ENCODE results near the gene ZNF385C. TPM values are rescaled to one million over a fixed set of nuclear protein-coding genes. Genes with fewer than 3 reads are reported as not detected.

The ZNF385C gene
- total and polyA plus RNA-seq, 2 donors (not counting 1 experiment from before 2014, with no cell fraction given), result 0.33 to 1.1 TPM

DNA sequence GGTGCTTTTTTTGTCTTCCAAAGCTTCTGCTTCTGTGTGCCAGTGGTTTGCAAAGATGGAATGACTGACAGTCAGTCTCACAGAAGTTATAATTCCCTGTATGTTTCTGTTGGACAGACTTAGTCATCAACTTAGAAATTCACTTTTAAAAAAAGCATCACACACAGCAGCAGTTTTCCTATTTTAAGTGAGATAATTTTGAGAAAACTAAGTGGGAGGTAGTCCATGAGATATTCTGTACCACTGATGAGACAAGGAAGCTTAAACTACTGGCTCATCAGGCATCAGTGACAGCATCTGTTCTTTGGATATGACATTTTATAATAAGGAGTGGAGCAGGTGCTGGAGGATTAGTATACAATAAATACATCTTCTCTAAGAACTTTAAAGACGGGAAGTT lies 111.6 kb downstream of the ZNF385C start:
- WGBS (ENCODE audit: insufficient coverage), result no CpG with 5 or more reads among the region's 1 CpG
- Histone ChIP-seq H2AFZ (ENCODE audit: insufficient read depth, low read depth, low read length, poor library complexity, severe bottlenecking) (no peak overlapping the region), H3K27ac (ENCODE audit: low read length in 2 of 2) (no peak overlapping the region), H3K79me2 (ENCODE audit: control insufficient read depth, insufficient read depth, low read length) (no peaks in the 10 kb centered on the region), H3K4me2 (replicated peaks; ENCODE audit: low read depth, low read length, poor library complexity, severe bottlenecking) (no peak overlapping the region), H3K36me3 (replicated peaks in 1 of 2; ENCODE audit: control extremely low read depth in 1 of 2, control insufficient read depth in 1 of 2, extremely low read depth in 1 of 2, insufficient read depth in 2 of 2, low read length in 1 of 2) (peaks cover 12 to 72% of the 10 kb centered on the region in 2 experiments), H3K9me3 (ENCODE audit: control extremely low read depth in 1 of 3, control insufficient read depth in 2 of 3, insufficient read depth in 1 of 3, low read length in 2 of 3) (no peaks in the 10 kb centered on the region), H4K20me1 (ENCODE audit: control insufficient read depth, insufficient read depth, low read length, poor library complexity, severe bottlenecking) (no peaks in the 10 kb centered on the region), H3K9ac (ENCODE audit: low read length) (no peak overlapping the region), H3K27me3 (replicated peaks in 1 of 4; ENCODE audit: control extremely low read depth in 1 of 4, control insufficient read depth in 3 of 4, insufficient read depth in 4 of 4, low read length in 3 of 4) (no peaks in the 10 kb centered on the region), H3K4me3 (ENCODE audit: control extremely low read depth in 1 of 5, extremely low read depth in 1 of 5, insufficient read depth in 1 of 5, low read depth in 2 of 5, low read length in 4 of 5) (no peak overlapping the region), H3K4me1 (ENCODE audit: control insufficient read depth in 2 of 2, insufficient read depth in 2 of 2, low read length in 2 of 2) (peaks cover 0 to 15% of the 10 kb centered on the region in 2 donors)
- Mint-ChIP-seq H3K27me3 (no peaks in the 10 kb centered on the region), H3K4me3 (no peak overlapping the region), H3K9me3 (ENCODE audit: insufficient read depth) (no peaks in the 10 kb centered on the region), H3K27ac (no peak overlapping the region), H3K4me1 (peaks cover 9% of the 10 kb centered on the region)
- ChIA-PET CTCF (interaction anchor here (0.7 kb wide), 1 partner anchor 325 kb away, joined by 4 read pairs; no protein-coding TSS in a partner anchor), POLR2A (interaction anchor here (1.1 kb wide), 1 partner anchor 13 kb away, joined by 3 read pairs; no protein-coding TSS in a partner anchor)
- TF ChIP-seq, protein P1, sequence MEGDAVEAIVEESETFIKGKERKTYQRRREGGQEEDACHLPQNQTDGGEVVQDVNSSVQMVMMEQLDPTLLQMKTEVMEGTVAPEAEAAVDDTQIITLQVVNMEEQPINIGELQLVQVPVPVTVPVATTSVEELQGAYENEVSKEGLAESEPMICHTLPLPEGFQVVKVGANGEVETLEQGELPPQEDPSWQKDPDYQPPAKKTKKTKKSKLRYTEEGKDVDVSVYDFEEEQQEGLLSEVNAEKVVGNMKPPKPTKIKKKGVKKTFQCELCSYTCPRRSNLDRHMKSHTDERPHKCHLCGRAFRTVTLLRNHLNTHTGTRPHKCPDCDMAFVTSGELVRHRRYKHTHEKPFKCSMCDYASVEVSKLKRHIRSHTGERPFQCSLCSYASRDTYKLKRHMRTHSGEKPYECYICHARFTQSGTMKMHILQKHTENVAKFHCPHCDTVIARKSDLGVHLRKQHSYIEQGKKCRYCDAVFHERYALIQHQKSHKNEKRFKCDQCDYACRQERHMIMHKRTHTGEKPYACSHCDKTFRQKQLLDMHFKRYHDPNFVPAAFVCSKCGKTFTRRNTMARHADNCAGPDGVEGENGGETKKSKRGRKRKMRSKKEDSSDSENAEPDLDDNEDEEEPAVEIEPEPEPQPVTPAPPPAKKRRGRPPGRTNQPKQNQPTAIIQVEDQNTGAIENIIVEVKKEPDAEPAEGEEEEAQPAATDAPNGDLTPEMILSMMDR (IDR thresholded peaks at IDR 0.05), result no peak
- TF ChIP-seq EZH2 (IDR thresholded peaks at IDR 0.05; ENCODE audit: borderline replicate concordance, insufficient read depth, low read depth, low read length, poor library complexity, severe bottlenecking), result no peak
- ATAC-seq (ENCODE audit: low read depth) (no peak), DNase-seq (no peak)
- intact Hi-C loops (cut with micrococcal nuclease), result no loop called here

DNA sequence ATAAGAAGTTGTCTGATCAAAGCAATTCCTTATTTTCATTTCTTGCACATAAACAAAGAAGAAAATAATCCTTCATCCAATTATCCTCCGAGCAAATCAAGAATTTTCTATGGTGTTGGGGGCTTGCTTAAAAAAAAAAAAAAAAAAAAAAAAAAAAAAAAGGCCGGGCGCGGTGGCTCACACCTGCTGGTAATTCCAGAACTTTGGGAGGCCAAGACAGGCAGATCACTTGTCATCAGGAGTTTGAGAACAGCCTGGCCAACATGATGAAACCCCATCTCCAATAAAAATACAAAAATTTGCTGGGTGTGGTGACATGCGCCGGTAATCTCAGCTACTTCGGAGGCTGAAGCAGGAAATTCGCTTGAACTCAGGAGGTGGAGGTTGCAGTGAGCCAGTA lies 112.4 kb downstream of the ZNF385C start:
- H4K20me1 ChIP-seq (ENCODE audit: control insufficient read depth, insufficient read depth, low read length, poor library complexity, severe bottlenecking), result no peaks in the 10 kb centered on the region
- Mint-ChIP-seq H3K27ac (peak overlapping the region; percentile 26), H3K4me3 (no peak overlapping the region), H3K9me3 (ENCODE audit: insufficient read depth) (no peaks in the 10 kb centered on the region), H3K27me3 (no peaks in the 10 kb centered on the region), H3K4me1 (peaks cover 9% of the 10 kb centered on the region)
- 100% methylated on average over 4 of the region's 8 CpGs for WGBS (ENCODE audit: insufficient coverage)
- POLR2A ChIA-PET, result interaction anchor here (1.5 kb wide), 1 partner anchor 13 kb away, joined by 3 read pairs; no protein-coding TSS in a partner anchor
- H2AFZ ChIP-seq (ENCODE audit: insufficient read depth, low read depth, low read length, poor library complexity, severe bottlenecking), result no peak overlapping the region
- intact Hi-C loops (cut with micrococcal nuclease), result no loop called here
- no peak overlapping the region for H3K9ac ChIP-seq (ENCODE audit: low read length)
- ATAC-seq (ENCODE audit: low read depth) (no peak), DNase-seq (no peak)
- H3K4me3 ChIP-seq (ENCODE audit: control extremely low read depth in 1 of 5, extremely low read depth in 1 of 5, insufficient read depth in 1 of 5, low read depth in 2 of 5, low read length in 4 of 5), result no peak overlapping the region
- TF ChIP-seq, protein P1 (IDR thresholded peaks at IDR 0.05), result no peak
- TF ChIP-seq EZH2 (IDR thresholded peaks at IDR 0.05; ENCODE audit: borderline replicate concordance, insufficient read depth, low read depth, low read length, poor library complexity, severe bottlenecking), result no peak
- no peak overlapping the region for H3K4me2 ChIP-seq (replicated peaks; ENCODE audit: low read depth, low read length, poor library complexity, severe bottlenecking)
- CTCF ChIA-PET, result interaction anchor here (0.8 kb wide), 1 partner anchor 26 kb away, joined by 4 read pairs; no protein-coding TSS in a partner anchor
- H3K27ac ChIP-seq (ENCODE audit: low read length in 2 of 2), result no peak overlapping the region
- no peaks in the 10 kb centered on the region for H3K27me3 ChIP-seq (replicated peaks in 1 of 4; ENCODE audit: control extremely low read depth in 1 of 4, control insufficient read depth in 3 of 4, insufficient read depth in 4 of 4, low read length in 3 of 4)
- peaks cover 0 to 15% of the 10 kb centered on the region in 2 donors for H3K4me1 ChIP-seq (ENCODE audit: control insufficient read depth in 2 of 2, insufficient read depth in 2 of 2, low read length in 2 of 2)
- no peaks in the 10 kb centered on the region for H3K79me2 ChIP-seq (ENCODE audit: control insufficient read depth, insufficient read depth, low read length)
- no peaks in the 10 kb centered on the region for H3K9me3 ChIP-seq (ENCODE audit: control extremely low read depth in 1 of 3, control insufficient read depth in 2 of 3, insufficient read depth in 1 of 3, low read length in 2 of 3)
- H3K36me3 ChIP-seq (replicated peaks in 1 of 2; ENCODE audit: control extremely low read depth in 1 of 2, control insufficient read depth in 1 of 2, extremely low read depth in 1 of 2, insufficient read depth in 2 of 2, low read length in 1 of 2), result peaks cover 10 to 78% of the 10 kb centered on the region in 2 experiments

Measured in B cell (primary cell).